ENCODE results near the gene GFRA3.

GFRA3 gene

GRCh38 chr5:138243794-138244193, 30.6 kb downstream of the GFRA3 start:
- H3K4me3 ChIP-seq (ENCODE audit: low read depth, low read length) = no peak overlapping the region
- DNase-seq (ENCODE audit: low read depth, low spot score) = no peak
- no peak for TF ChIP-seq CTCF (IDR thresholded peaks at IDR 0.05; ENCODE audit: insufficient read depth, low read length, missing control alignments)
- CTCF ChIA-PET = interaction anchor here (6.2 kb wide), 1 partner anchor 20 kb away, joined by 52 read pairs; no protein-coding TSS in a partner anchor
- POLR2A ChIA-PET = no interaction called here

DNA sequence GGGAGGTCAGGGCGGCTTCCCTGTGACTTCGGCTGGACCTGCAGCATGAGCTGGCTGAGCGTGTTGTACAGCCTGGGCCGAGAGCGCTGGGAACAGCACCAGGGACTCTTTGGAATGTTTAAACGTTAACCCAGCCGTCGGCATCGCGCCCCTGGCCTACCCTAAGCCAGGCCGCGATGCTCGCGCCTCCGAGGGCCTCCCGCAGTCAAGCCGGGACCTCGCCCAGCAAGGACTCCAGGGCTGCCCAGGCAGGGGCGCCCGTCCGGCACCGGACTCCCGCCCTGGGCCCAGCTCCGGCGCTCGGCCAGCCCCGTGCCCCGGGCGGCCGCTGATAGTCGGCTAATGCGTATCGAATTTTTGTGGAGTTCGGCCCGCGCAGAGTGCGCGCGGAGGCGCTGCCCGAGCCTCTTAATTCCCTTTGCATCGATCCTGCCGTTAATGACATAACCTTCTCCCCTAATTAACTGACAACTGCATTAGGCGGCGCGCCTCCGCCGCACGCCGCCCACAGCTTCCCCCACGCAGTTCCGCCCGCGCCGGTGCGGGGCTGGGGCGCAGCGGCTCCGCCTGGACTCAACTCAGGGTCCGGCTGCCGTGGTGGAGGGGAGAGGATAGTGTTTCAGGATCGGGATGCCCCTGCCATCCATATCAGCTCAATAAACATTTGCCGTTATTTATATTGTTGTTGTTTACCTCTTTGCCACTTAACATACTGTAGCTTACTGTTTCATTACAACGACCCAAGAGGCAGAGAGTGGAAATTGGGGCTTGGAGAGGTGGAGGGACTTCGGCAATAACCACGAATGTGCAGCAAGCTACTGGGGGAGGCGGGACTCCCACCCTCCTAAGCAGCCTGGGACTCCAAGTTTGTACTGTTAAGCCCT, 32.5 kb downstream of the GFRA3 start:
- ChIA-PET POLR2A (interaction anchor here (1.0 to 1.4 kb wide), 2 partner anchors 9 to 29 kb away, joined by 3 read pairs; partner anchors contain the start of gene CDC23), CTCF (interaction anchor here (1.5 to 6.2 kb wide), 2 partner anchors 18 to 41 kb away, joined by 4 to 52 read pairs; no protein-coding TSS in a partner anchor)
- peak overlapping the region; percentile 44 for H3K4me3 ChIP-seq (ENCODE audit: low read depth, low read length)
- no peak for TF ChIP-seq CTCF (IDR thresholded peaks at IDR 0.05; ENCODE audit: insufficient read depth, low read length, missing control alignments)
- no peak for DNase-seq (ENCODE audit: low read depth, low spot score)

DNA sequence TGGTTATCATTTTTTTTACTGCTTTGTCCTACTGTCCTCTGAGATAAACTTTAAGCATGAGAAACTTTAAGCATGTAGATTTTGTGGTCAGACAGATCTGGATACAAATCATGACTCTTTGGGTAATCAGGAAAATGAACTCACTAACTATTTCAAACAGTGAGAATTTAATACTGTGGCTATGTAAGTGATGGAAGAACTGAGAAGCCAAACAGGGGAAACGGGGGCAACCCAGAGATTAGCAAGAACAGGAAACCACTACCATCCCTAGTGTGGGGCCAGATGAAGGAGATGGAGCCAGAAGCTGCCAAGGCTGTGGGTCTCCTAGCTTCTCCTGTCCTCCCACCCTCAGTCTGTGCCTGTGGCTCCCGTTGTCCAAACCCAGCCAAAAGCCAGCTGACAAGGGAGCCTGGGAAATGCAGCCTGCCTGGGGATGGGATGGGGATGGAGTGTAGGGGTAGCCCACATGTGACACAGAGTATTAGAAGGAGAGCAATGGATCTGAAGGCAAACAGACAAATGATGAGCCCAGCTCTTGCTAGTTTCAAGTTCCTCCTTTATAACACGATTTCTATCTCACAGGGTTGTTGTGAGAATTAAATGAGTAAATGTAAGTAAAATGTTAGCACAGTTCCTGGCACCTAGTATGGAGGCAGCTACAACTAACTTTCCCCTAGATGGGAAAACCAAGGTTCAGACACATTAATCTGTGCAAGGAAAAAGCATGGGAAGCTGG, 33.6 kb downstream of the GFRA3 start:
- DNase-seq (ENCODE audit: low read depth, low spot score) = no peak
- ChIA-PET POLR2A (interaction anchor here (0.6 to 1.0 kb wide), 2 partner anchors 10 to 28 kb away, joined by 3 read pairs; partner anchors contain the start of gene CDC23), CTCF (interaction anchor here (1.0 to 6.2 kb wide), 2 partner anchors 9 to 17 kb away, joined by 3 to 52 read pairs; no protein-coding TSS in a partner anchor)
- H3K4me3 ChIP-seq (ENCODE audit: low read depth, low read length) = no peak overlapping the region
- no peak for TF ChIP-seq CTCF (IDR thresholded peaks at IDR 0.05; ENCODE audit: insufficient read depth, low read length, missing control alignments)

DNA sequence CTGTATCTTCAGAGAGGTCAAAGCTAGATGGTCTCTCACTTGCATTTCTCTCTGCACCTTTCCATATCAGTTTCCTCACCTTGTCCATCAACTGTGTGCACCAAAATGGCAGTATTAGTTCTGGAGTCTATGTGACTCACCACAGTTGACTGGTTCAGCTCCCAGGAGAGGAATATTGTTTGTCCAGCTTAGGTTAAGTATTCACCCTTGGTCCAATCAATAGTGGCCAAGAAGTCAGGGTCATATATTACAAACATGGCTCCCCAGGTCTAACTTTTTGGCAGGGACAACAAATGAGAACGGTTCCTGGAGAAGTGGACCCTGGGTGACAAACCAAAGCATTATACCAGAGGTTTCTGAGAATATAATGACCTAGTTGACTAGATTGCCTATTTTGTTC, 36.4 kb downstream of the GFRA3 start:
- no peak for TF ChIP-seq CTCF (IDR thresholded peaks at IDR 0.05; ENCODE audit: insufficient read depth, low read length, missing control alignments)
- H3K4me3 ChIP-seq (ENCODE audit: low read depth, low read length) = no peak overlapping the region

DNA sequence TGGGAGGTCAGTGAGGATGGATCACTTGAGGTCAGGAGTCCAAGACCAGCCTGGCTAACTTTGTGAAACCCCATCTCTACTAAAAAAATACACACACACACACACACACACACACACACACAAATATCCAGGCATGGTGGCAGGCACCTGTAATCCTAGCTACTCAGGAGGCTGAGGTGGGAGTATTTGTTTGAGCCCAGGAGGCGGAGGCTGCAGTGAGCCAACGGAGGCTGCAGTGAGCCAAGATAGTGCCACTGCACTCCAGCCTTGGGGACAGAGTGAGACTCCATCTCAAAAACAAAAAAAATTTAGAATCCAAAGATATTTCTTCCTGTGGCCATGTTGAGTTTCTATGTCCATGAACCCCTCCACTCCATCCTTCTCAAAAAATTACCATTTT, 39.8 kb downstream of the GFRA3 start:
- no peak for TF ChIP-seq CTCF (IDR thresholded peaks at IDR 0.05; ENCODE audit: insufficient read depth, low read length, missing control alignments)
- CTCF ChIA-PET = interaction anchor here (1.0 to 5.6 kb wide), 2 partner anchors 11 to 17 kb away, joined by 3 to 40 read pairs; no protein-coding TSS in a partner anchor
- no peak overlapping the region for H3K4me3 ChIP-seq (ENCODE audit: low read depth, low read length)
- POLR2A ChIA-PET = no interaction called here
- no peak for DNase-seq (ENCODE audit: low read depth, low spot score)

More for the DNA sequence above, 36.4 kb downstream of the GFRA3 start:
- ChIA-PET POLR2A (no interaction called here), CTCF (interaction anchor here (3.6 kb wide), 1 partner anchor 15 kb away, joined by 27 read pairs; no protein-coding TSS in a partner anchor)
- no peak for DNase-seq (ENCODE audit: low read depth, low spot score)

Data from AG04449 (cell line).